Dendritic cell treated with granulocyte-macrophage colony-stimulating factor and Interleukin-4, amounts not matched to agents 40 ng/mL and 50 ng/mL, for 4 days (primary cell): ENCODE measurements around the gene PARVG.
A peak's percentile ranks its signal among the peaks of the same experiment; 100 is the strongest.

Experiments
- H3K27ac Mint-ChIP-seq: one replicate; pipeline ENCODE4 v1.8.0; 2022; ENCODE audit warnings: mild to moderate bottlenecking, mixed read lengths
- H3K27me3 Mint-ChIP-seq: one replicate; pipeline ENCODE4 v1.8.0; 2022; ENCODE audit warnings: mild to moderate bottlenecking, mixed read lengths
- H3K36me3 Mint-ChIP-seq: one replicate; pipeline ENCODE4 v1.8.0; 2022; ENCODE audit warnings: low read depth, mixed read lengths
- H3K4me1 Mint-ChIP-seq: one replicate; pipeline ENCODE4 v1.8.0; 2022; ENCODE audit warnings: low read depth, mixed read lengths
- H3K4me3 Mint-ChIP-seq: one replicate; pipeline ENCODE4 v1.8.0; 2022; ENCODE audit warnings: mild to moderate bottlenecking, moderate library complexity, mixed read lengths
- H3K9me3 Mint-ChIP-seq: one replicate; pipeline ENCODE4 v1.8.0; 2022; ENCODE audit warnings: mixed read lengths
- intact Hi-C: fragments of 100-400 bp; cut with micrococcal nuclease; formaldehyde crosslinking; loops from one replicate; pipeline ENCODE4 v1.15.0; 2022

PARVG gene, protein sequence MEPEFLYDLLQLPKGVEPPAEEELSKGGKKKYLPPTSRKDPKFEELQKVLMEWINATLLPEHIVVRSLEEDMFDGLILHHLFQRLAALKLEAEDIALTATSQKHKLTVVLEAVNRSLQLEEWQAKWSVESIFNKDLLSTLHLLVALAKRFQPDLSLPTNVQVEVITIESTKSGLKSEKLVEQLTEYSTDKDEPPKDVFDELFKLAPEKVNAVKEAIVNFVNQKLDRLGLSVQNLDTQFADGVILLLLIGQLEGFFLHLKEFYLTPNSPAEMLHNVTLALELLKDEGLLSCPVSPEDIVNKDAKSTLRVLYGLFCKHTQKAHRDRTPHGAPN

DNA sequence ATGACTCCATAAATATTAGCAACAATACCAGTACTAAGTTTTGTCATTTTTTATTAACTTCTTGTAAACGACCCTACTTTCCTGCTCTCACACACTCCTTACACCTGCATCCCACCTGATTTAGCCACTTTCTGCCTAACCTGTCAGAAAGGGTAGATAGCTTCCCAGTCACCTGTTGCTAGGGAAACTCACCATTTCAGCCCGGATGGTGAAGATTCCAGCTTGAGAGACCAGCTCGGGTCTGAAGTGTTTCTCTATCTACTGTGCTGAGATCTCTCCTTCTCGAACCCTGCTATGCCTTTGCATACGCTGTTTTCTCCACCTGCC, at the start of gene PARVG:
Gene PARVG (plus strand): TSS at position 220 of the 327 bp plus-strand sequence. CDS start 2,405 bp downstream, outside the sequence.
- peaks cover 53% of the 10 kb centered on the region for H3K4me1 Mint-ChIP-seq
- no peaks in the 10 kb centered on the region for H3K9me3 Mint-ChIP-seq
- H3K27me3 Mint-ChIP-seq = no peaks in the 10 kb centered on the region
- H3K27ac Mint-ChIP-seq = peak within 1 kb of the TSS; percentile 91
- peaks cover 34% of the 10 kb centered on the region for H3K36me3 Mint-ChIP-seq
- peak within 1 kb of the TSS; percentile 92 for H3K4me3 Mint-ChIP-seq
- intact Hi-C loops = loop anchor here (5.0 kb wide), 3 partner anchors 113 to 168 kb away; no protein-coding TSS in a partner anchor

DNA sequence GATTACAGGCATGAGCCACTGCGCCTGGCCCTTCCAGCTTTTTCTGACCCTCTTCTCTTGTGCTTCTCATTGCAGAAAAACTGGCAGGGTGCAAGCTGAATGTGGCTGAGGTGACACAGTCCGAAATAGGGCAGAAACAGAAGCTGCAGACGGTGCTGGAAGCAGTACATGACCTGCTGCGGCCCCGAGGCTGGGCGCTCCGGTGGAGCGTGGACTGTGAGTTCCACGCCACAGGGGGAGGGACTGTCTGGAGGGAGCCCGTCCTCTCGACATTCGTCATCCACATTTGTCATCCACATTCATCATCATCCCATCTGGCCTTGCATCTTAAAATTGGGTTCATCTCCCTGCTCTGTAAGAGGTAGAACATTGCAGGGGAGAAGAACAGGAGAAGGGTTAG, 49.3 kb upstream of the PARVG start:
- H3K4me3 Mint-ChIP-seq = no peak overlapping the region
- H3K9me3 Mint-ChIP-seq = peaks cover 19% of the 10 kb centered on the region
- no peaks in the 10 kb centered on the region for H3K27me3 Mint-ChIP-seq
- peaks cover 80% of the 10 kb centered on the region for H3K36me3 Mint-ChIP-seq
- intact Hi-C loops = no loop called here
- peaks cover 33% of the 10 kb centered on the region for H3K4me1 Mint-ChIP-seq
- no peak overlapping the region for H3K27ac Mint-ChIP-seq

DNA sequence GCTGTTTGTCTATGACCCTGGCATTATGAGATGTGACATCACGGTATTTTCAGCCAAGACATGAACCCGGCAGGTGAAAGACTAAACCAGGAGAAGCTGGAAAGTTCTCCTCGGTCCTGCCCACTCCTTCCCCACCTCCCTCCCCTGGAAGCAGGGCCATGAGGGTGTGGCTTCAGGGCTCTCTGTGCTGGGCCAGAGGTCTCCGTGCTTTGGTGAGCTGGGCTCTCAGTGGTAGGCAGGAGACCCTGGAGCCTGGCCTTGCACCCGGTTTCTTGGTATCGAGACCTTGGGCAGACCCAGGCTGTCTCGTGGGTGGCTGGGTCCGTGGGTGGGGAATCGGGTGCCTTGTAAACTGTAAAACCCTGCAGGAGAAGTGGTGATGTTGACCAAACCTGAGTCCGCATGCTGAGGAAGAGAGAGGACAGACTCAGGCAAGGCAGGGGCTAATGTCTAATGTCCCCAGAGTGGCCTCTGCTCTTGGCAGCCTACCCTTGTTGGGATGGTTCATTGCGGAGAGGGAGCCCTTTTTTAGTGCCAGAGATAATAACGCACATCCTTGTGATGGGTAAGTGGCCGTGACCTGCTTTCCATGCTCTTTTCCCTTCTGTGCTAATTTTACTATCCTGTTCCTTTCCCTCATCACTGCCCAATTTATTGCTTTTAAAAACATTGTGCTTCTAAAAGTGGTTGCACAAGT, 48.6 kb upstream of the PARVG start:
- Mint-ChIP-seq H3K9me3 (peaks cover 19% of the 10 kb centered on the region), H3K27me3 (no peaks in the 10 kb centered on the region), H3K27ac (no peak overlapping the region), H3K4me1 (peaks cover 33% of the 10 kb centered on the region), H3K4me3 (no peak overlapping the region), H3K36me3 (peaks cover 82% of the 10 kb centered on the region)
- intact Hi-C loops = no loop called here

DNA sequence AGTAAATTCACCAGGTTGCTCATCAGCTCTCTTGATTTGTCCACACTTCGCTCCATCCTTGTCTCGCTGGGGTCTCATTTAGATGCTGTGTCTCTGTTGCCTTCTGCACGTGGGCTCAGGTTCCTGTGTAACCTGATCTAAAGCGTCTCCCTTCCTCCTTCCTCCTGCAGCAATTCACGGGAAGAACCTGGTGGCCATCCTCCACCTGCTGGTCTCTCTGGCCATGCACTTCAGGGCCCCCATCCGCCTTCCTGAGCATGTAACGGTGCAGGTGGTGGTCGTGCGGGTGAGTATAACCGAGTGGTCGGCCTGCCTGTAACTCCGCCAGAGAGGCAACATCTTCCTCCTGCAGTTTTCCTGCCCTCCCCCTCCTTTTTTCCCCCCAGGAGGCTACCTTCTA, 48.0 kb upstream of the PARVG start:
- Mint-ChIP-seq H3K27me3 (no peaks in the 10 kb centered on the region), H3K27ac (no peak overlapping the region), H3K36me3 (peaks cover 88% of the 10 kb centered on the region), H3K4me1 (peaks cover 27% of the 10 kb centered on the region), H3K9me3 (peaks cover 25% of the 10 kb centered on the region), H3K4me3 (no peak overlapping the region)
- intact Hi-C loops = no loop called here

DNA sequence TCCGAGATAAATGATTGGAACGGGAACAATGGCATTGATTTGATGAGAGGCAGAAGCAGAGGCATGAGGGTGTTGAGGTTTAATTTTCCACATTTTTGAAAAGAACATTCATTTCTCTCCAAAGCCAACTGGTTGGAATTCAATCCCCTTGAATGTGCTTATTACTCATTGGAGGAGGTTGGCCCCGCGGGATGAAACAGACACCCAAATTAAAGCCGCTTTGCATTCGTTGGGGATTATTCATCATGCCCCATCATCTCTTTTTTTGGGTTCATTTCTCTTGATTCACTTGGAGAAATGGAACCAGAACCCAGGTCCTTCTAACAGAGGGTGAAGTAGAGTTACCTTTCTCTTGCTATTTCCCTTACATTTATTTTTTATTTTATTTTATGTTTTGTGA, 47.6 kb upstream of the PARVG start:
- H3K9me3 Mint-ChIP-seq = peaks cover 30% of the 10 kb centered on the region

DNA sequence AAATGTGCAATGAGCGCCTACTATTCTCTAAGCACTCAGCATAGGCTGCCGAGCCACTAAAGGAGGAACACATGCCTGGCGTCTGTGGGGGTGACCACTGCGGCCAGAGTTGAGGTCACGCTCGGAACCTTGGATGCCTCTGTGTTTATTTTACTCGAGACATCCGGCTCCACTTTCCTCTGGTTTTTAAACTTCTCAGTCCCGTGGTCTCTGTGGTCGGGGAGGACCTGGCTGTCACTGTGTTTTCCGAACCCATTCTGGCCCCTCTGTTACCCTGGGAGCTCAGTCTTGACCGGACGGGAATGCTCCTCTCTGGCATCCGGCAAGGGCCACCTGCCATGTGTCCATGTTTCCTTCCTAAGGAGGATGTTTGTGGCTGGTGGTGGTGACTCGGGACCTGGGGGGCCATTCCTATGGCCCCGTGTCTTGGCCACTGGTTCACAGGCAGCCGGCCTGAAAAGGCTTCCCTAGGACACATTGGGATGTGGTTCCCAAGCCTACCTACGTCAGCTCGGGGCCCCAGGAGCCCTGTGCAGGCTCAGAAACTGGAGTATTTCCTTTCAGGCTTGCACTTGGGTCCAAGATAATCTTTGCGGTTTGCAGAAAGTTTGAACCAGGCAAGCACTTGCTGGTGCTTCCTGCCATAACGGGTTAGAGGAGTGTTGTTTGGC, 46.7 kb upstream of the PARVG start:
- no peak overlapping the region for H3K27ac Mint-ChIP-seq
- H3K4me1 Mint-ChIP-seq = peaks cover 14% of the 10 kb centered on the region
- H3K9me3 Mint-ChIP-seq = peaks cover 30% of the 10 kb centered on the region
- intact Hi-C loops = no loop called here
- H3K36me3 Mint-ChIP-seq = peaks cover 100% of the 10 kb centered on the region
- H3K4me3 Mint-ChIP-seq = no peak overlapping the region
- H3K27me3 Mint-ChIP-seq = no peaks in the 10 kb centered on the region

More for the DNA sequence above, 47.6 kb upstream of the PARVG start:
- H3K4me1 Mint-ChIP-seq = peaks cover 23% of the 10 kb centered on the region
- H3K27me3 Mint-ChIP-seq = no peaks in the 10 kb centered on the region
- H3K4me3 Mint-ChIP-seq = no peak overlapping the region
- H3K27ac Mint-ChIP-seq = no peak overlapping the region
- intact Hi-C loops = no loop called here
- peaks cover 92% of the 10 kb centered on the region for H3K36me3 Mint-ChIP-seq

DNA sequence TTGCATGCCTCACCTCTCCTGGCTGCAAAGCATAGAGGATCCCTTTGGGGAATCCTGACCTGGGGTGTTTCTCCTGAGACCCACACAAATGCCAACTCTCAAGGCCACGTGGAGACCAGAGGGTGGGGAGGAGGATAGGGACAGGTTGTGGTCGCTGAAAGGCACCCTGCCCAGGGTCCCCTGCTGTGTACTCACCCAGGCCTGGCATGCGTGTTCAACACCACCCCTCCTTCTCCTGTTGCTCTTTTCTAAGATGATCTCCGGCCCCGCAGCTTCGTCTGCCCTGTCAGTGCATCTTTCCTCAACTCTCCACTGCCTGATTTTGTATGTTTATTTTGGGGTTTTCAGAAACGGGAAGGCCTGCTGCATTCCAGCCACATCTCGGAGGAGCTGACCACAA, 44.6 kb upstream of the PARVG start:
- H3K4me3 Mint-ChIP-seq = no peak overlapping the region
- intact Hi-C loops = no loop called here
- peaks cover 98% of the 10 kb centered on the region for H3K36me3 Mint-ChIP-seq
- H3K27me3 Mint-ChIP-seq = no peaks in the 10 kb centered on the region
- no peak overlapping the region for H3K27ac Mint-ChIP-seq
- H3K9me3 Mint-ChIP-seq = peaks cover 30% of the 10 kb centered on the region
- no peaks in the 10 kb centered on the region for H3K4me1 Mint-ChIP-seq

DNA sequence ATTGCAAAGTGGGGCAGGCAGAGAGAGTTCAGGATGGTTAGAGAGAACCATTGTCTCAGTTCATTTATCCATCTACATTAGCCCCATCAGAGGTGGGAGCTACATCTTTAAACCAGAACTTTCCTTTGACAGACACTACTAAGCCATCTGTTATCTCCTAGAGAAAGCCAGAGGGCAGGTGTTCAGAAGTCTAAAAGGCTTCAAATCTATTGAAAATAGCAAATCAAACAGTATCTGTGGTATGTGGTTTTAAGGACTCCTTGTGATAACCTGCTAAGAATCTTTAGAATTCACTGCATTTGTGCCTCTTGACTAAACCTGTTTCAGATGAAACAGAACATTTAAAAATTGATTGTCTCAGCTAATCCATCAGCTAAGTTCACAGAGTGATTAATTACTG, 43.9 kb upstream of the PARVG start:
- intact Hi-C loops = no loop called here
- no peak overlapping the region for H3K27ac Mint-ChIP-seq
- H3K9me3 Mint-ChIP-seq = peaks cover 30% of the 10 kb centered on the region
- no peaks in the 10 kb centered on the region for H3K27me3 Mint-ChIP-seq
- no peaks in the 10 kb centered on the region for H3K4me1 Mint-ChIP-seq
- H3K4me3 Mint-ChIP-seq = no peak overlapping the region
- peaks cover 97% of the 10 kb centered on the region for H3K36me3 Mint-ChIP-seq

DNA sequence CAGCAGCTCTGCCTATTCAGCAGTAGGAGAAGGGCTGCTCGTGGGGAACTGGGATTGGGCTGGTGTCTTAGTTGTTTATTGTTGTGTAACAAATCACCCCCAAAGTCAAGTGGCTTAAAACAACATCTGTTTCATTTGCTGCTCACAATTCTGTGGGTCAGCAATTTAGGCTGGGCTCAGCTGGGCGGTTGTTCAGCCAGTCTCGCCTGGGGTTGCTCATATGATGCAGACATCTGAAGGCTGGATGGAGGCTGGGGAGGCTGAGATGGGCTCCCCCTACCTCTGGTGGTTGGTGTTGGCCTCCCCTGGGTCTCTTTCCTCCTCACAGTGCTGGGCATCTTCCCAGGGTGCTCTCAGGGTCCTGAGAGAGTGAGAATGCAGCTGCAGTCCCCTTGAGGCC, 43.3 kb upstream of the PARVG start:
- intact Hi-C loops = no loop called here
- Mint-ChIP-seq H3K27ac (no peak overlapping the region), H3K4me1 (no peaks in the 10 kb centered on the region), H3K4me3 (no peak overlapping the region), H3K9me3 (peaks cover 30% of the 10 kb centered on the region), H3K27me3 (no peaks in the 10 kb centered on the region), H3K36me3 (peaks cover 97% of the 10 kb centered on the region)

DNA sequence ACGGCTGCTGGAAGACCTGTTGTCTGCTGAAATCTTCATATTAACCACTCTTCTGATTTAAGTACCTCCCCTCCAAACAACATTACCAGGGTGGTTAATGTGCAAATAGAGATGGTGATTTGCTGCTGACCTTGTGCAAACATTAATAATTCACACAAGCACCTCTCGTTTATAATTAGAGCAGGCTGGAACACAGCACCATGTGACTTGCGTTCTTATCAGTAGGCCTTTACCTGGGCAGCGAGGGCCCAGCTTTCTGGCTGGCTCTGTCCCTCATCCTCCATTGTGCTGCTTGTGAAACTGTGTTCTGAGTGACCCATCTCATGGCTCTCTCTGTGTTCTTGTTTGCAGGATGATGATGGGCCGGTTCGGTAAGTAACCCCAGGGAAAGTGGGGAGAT, 41.0 kb upstream of the PARVG start:
- Mint-ChIP-seq H3K27ac (no peak overlapping the region), H3K9me3 (peaks cover 30% of the 10 kb centered on the region), H3K27me3 (no peaks in the 10 kb centered on the region), H3K4me3 (no peak overlapping the region), H3K4me1 (no peaks in the 10 kb centered on the region), H3K36me3 (peaks cover 96% of the 10 kb centered on the region)
- intact Hi-C loops = no loop called here

DNA sequence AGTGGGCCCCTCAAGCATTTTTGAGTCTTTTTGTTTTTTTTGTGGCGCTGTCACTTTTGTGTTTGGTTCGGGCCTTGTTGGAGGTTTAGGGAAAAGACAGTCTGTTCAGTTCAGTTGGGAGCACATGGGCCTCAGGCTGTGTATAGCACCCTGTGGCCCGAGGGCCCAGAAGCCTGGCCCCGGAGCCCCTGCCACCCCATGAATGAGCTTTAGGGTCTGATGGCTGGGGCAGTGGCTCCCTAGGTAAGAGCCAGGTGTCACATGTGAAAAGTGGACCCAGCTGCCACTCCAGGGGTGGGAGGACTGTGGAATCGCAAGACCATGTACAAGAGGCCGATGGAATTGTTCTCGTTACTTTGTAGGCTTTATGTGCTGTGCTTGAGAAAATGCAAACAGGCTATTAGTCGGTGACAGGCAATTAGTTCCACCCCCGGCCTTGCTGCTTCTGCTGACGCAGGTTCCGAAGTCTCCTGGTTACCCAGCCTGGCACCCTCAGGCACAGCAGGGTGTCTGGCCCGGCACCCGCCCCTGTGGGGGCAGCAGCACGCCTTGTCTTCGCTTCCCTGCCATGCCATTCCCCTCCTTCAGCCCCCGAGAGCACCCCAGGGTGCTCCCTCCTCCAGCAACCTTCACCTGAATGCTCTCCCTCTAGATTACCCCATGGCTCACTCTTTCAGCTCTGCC, 38.2 kb upstream of the PARVG start:
- H3K27me3 Mint-ChIP-seq = no peaks in the 10 kb centered on the region
- no peaks in the 10 kb centered on the region for H3K4me1 Mint-ChIP-seq
- H3K27ac Mint-ChIP-seq = no peak overlapping the region
- no peak overlapping the region for H3K4me3 Mint-ChIP-seq
- H3K9me3 Mint-ChIP-seq = peaks cover 6% of the 10 kb centered on the region
- intact Hi-C loops = no loop called here
- peaks cover 96% of the 10 kb centered on the region for H3K36me3 Mint-ChIP-seq

DNA sequence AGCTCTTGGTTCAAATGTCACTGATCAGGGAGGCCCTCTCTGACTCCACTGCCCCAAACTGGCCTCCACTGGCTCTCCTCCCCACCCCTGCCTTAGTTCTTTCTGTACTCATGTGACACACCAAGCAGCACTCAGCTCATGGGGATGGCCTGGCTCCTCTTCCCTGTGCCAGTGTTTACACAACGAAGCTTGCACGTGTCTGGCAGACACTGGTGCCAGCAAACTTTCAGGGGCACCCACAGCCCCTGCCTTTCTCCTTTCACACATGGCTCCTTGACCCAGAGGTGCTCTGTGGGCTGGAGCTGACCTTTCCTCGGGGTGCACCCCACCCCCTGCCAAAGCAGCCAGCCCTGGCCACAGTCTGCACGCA, 37.6 kb upstream of the PARVG start:
- no peaks in the 10 kb centered on the region for H3K4me1 Mint-ChIP-seq

DNA sequence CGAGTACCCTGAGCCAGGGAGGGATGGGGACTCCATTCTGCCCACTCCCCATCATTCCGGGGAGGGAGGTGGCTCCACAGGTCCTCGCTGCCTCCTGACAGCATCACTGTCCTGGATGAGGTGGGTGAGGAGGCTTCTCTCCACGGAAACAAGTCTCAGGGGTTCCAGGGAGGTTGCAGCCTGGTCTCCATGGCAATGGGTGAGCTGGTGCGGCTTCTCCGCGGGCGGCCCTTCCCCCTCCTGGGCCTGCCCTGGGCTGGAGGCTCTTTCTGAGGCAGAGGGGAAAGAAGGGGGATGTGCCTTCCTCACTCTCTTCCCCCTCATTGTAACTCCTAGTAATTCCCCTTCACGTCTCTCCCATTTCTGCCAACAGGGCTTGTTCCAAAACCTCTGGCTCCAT, 37.1 kb upstream of the PARVG start:
- Mint-ChIP-seq H3K4me1 (no peaks in the 10 kb centered on the region), H3K9me3 (no peaks in the 10 kb centered on the region), H3K27me3 (no peaks in the 10 kb centered on the region), H3K4me3 (no peak overlapping the region), H3K27ac (no peak overlapping the region), H3K36me3 (peaks cover 96% of the 10 kb centered on the region)
- intact Hi-C loops = no loop called here

More for the DNA sequence above, 37.6 kb upstream of the PARVG start:
- Mint-ChIP-seq H3K36me3 (peaks cover 96% of the 10 kb centered on the region), H3K9me3 (peaks cover under 1% of the 10 kb centered on the region), H3K27ac (no peak overlapping the region), H3K4me3 (no peak overlapping the region), H3K27me3 (no peaks in the 10 kb centered on the region)
- intact Hi-C loops = no loop called here

DNA sequence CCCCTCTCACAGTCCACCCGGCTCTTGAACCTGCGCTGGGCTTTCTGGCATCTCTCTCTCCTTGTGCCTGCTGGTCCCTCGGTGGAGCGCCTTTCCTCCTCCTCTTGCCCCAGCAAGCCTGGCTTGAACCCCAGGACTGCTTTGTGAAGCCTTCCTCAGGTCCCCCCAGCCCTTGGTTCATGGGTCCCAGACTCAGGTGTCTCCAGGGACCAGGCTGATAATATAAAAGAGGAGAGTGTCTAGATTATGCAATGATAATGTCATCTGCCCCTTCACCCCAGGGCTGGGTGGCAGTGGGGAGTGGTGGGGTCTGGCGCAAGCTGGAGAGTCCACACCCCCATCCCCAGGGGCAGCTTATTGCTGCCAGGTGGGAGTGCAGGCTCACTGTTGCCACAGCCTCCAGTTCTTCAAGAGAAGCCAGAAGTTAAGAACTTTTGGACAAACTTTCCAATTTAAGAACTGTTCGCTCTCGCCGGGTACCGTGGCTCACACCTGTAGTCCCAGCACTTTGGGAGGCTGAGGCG, 36.6 kb upstream of the PARVG start:
- Mint-ChIP-seq H3K36me3 (peaks cover 96% of the 10 kb centered on the region), H3K9me3 (no peaks in the 10 kb centered on the region), H3K4me3 (no peak overlapping the region), H3K27ac (no peak overlapping the region), H3K4me1 (no peaks in the 10 kb centered on the region), H3K27me3 (no peaks in the 10 kb centered on the region)
- intact Hi-C loops = no loop called here
